HG03108 (cell line): ENCODE results near the gene SDK1.
"Not testable (repeated sequence)": the region's sequence is repeated elsewhere in the genome, so short reads cannot be mapped to it uniquely, and the experiment has no call there.

Experiments
- ATAC-seq: cut with Tn5 transposase; IDR thresholded peaks from one replicate; pipeline ENCODE4 v1.9.1; 2021; ENCODE audit warnings: moderate library complexity; ENCODE audit not compliant: unreplicated experiment

The SDK1 gene

GRCh38 chr7:3575753-3576531 lies 274.9 kb downstream of the SDK1 start:
- no peak for ATAC-seq

- no peak for ATAC-seq
Measured at GRCh38 chr7:3578399-3578798, 277.3 kb downstream of the SDK1 start.

GRCh38 chr7:3579638-3580219 lies 278.7 kb downstream of the SDK1 start:
- ATAC-seq = no peak

- ATAC-seq = not testable (repeated sequence)
Measured at GRCh38 chr7:3582145-3582544, 281.1 kb downstream of the SDK1 start.

- ATAC-seq = no peak
Measured at GRCh38 chr7:3585826-3586225, 284.8 kb downstream of the SDK1 start.

- ATAC-seq = no peak
Measured at GRCh38 chr7:3588341-3588740, 287.3 kb downstream of the SDK1 start.

GRCh38 chr7:3589752-3590151 lies 288.7 kb downstream of the SDK1 start:
- no peak for ATAC-seq

- ATAC-seq = no peak
Measured at GRCh38 chr7:3591219-3591618, 290.2 kb downstream of the SDK1 start.

- no peak for ATAC-seq
Measured at GRCh38 chr7:3591944-3592343, 290.9 kb downstream of the SDK1 start.

- ATAC-seq = no peak
Measured at GRCh38 chr7:3592401-3593134, 291.5 kb downstream of the SDK1 start.

GRCh38 chr7:3594901-3595300 lies 293.8 kb downstream of the SDK1 start:
- ATAC-seq = no peak

GRCh38 chr7:3598854-3599253 lies 297.8 kb downstream of the SDK1 start:
- no peak for ATAC-seq

- ATAC-seq = no peak
Measured at GRCh38 chr7:3605222-3605621, 304.2 kb downstream of the SDK1 start.

- no peak for ATAC-seq
Measured at GRCh38 chr7:3606436-3606835, 305.4 kb downstream of the SDK1 start.

- no peak for ATAC-seq
Measured at GRCh38 chr7:3607847-3608246, 306.8 kb downstream of the SDK1 start.

- ATAC-seq = no peak
Measured at GRCh38 chr7:3616306-3616705, 315.3 kb downstream of the SDK1 start.

- no peak for ATAC-seq
Measured at GRCh38 chr7:3630081-3630480, 329.0 kb downstream of the SDK1 start.

- ATAC-seq = no peak
Measured at GRCh38 chr7:3634396-3634795, 333.3 kb downstream of the SDK1 start.

GRCh38 chr7:3636131-3636860 lies 335.2 kb downstream of the SDK1 start:
- no peak for ATAC-seq

- no peak for ATAC-seq
Measured at GRCh38 chr7:3639253-3639652, 338.2 kb downstream of the SDK1 start.

GRCh38 chr7:3641582-3641981 lies 340.5 kb downstream of the SDK1 start:
- no peak for ATAC-seq
